HepG2 (cell line): Measurements from ENCODE around the gene PIGBOS1. TPM values are rescaled to one million over a fixed set of nuclear protein-coding genes. Genes with fewer than 3 reads are reported as not detected.

Experiments
- CREB1 ChIP-seq, 2 experiments: fragments of 450-650 bp in 1 of 2; IDR thresholded peaks; 2 replicates each; pipeline ENCODE4 v1.6.1; 2016 to 2017; ENCODE audit warnings: control low read depth in 1 of 2, mild to moderate bottlenecking in 1 of 2, missing compliant biosample characterization in 1 of 2, missing genetic modification characterization in 1 of 2
- KLF13 ChIP-seq: sonication (generic); formaldehyde crosslinking; IDR thresholded peaks from 2 replicates; pipeline ENCODE4 v1.4.0; 2020; ENCODE audit warnings: mild to moderate bottlenecking, missing genetic modification reagents
- MTF2 ChIP-seq: sonication (generic); formaldehyde crosslinking; IDR thresholded peaks from 2 replicates; pipeline ENCODE4 v1.5.0; 2020; ENCODE audit warnings: missing genetic modification reagents, borderline replicate concordance
- POLR2AphosphoS2 ChIP-seq: IDR thresholded peaks from 2 replicates; pipeline ENCODE4 v1.6.1; 2011; ENCODE audit warnings: low read depth, low read length, improper control_type of control experiment
- RXRB ChIP-seq: IDR thresholded peaks from 2 replicates; pipeline ENCODE4 v1.6.1; 2016; ENCODE audit warnings: borderline replicate concordance, missing genetic modification reagents, missing compliant biosample characterization
- SAP130 ChIP-seq: IDR thresholded peaks from 2 replicates; pipeline ENCODE4 v1.6.1; 2016; ENCODE audit warnings: low read depth
- ZFP41 ChIP-seq: sonication (generic); formaldehyde crosslinking; IDR thresholded peaks from 2 replicates; pipeline ENCODE4 v1.4.0; 2020; ENCODE audit warnings: mild to moderate bottlenecking, missing genetic modification reagents, borderline replicate concordance
- ZFP62 ChIP-seq: sonication (generic); formaldehyde crosslinking; IDR thresholded peaks from 2 replicates; pipeline ENCODE4 v1.4.0; 2020; ENCODE audit warnings: missing genetic modification reagents
- ZKSCAN8 ChIP-seq: IDR thresholded peaks from 2 replicates; pipeline ENCODE4 v1.6.1; 2016; ENCODE audit warnings: borderline replicate concordance, missing genetic modification reagents, missing compliant biosample characterization
- ZNF205 ChIP-seq: IDR thresholded peaks from 2 replicates; pipeline ENCODE4 v1.6.1; 2018; ENCODE audit warnings: missing biosample characterization, missing genetic modification reagents
- ZNF333 ChIP-seq: sonication (generic); formaldehyde crosslinking; IDR thresholded peaks from 2 replicates; pipeline ENCODE4 v1.4.0; 2020; ENCODE audit warnings: mild to moderate bottlenecking, missing genetic modification reagents, borderline replicate concordance
- ZNF33A ChIP-seq: sonication (generic); formaldehyde crosslinking; IDR thresholded peaks from 2 replicates; pipeline ENCODE4 v1.5.1; 2020; ENCODE audit warnings: missing genetic modification reagents, mild to moderate bottlenecking, moderate library complexity, borderline replicate concordance
- ZNF34 ChIP-seq: sonication (generic); formaldehyde crosslinking; IDR thresholded peaks from 2 replicates; pipeline ENCODE4 v1.4.0; 2020; ENCODE audit warnings: mild to moderate bottlenecking, missing genetic modification reagents, borderline replicate concordance
- ZNF737 ChIP-seq: sonication (generic); formaldehyde crosslinking; IDR thresholded peaks from 2 replicates; pipeline ENCODE4 v1.5.0; 2020; ENCODE audit warnings: missing genetic modification reagents, mild to moderate bottlenecking, borderline replicate concordance
- ZNF792 ChIP-seq: IDR thresholded peaks from 2 replicates; pipeline ENCODE4 v1.6.1; 2016
- ZSCAN29 ChIP-seq: sonication (generic); formaldehyde crosslinking; conservative IDR thresholded peaks from 2 replicates; pipeline ENCODE4 v1.4.0; 2020; ENCODE audit warnings: mild to moderate bottlenecking, missing genetic modification reagents
- polyA plus RNA-seq, 8 experiments: library from polyadenylated mRNA; depleted of rRNA in 3 of 8; stranded (reverse) in 7 of 8; unstranded in 1 of 8; fragments of >200 nt; fragmentation: Illumina TruSeq in 4 of 8; extraction: Trizol in 4 of 8; gene quantifications; 2 replicates each; pipeline versions ENCODE4 v1.2.1 to v1.2.3, GENCODE V29; 2011 to 2016; ENCODE audit warnings: low read depth in 4 of 8, missing spikeins in 1 of 8, mixed read lengths in 1 of 8; ENCODE audit not compliant: insufficient read depth in 1 of 8
- total RNA-seq, 5 experiments: library from RNA; depleted of rRNA; stranded (reverse); fragments of >200 nt; fragmentation: Illumina TruSeq; extraction: Trizol; gene quantifications; 2 replicates each; pipeline ENCODE4 v1.2.3, GENCODE V29; 2016; ENCODE audit warnings: low read depth in 1 of 5
- TF ChIP-seq, protein P1 (sequence below): sonication (generic); formaldehyde crosslinking; IDR thresholded peaks from 2 replicates; pipeline ENCODE4 v1.4.0; 2020; ENCODE audit warnings: missing genetic modification reagents
- TF ChIP-seq, protein P2 (sequence below): sonication (generic); formaldehyde crosslinking; IDR thresholded peaks from 2 replicates; pipeline ENCODE4 v1.4.0; 2020; ENCODE audit warnings: missing genetic modification reagents
- TF ChIP-seq, protein P3 (sequence below): sonication (generic); formaldehyde crosslinking; IDR thresholded peaks from 2 replicates; pipeline ENCODE4 v1.8.0; 2023; ENCODE audit warnings: mild to moderate bottlenecking, missing genetic modification reagents
- TF ChIP-seq, protein P4 (sequence below): sonication (generic); formaldehyde crosslinking; IDR thresholded peaks from 2 replicates; pipeline ENCODE4 v1.8.0; 2022; ENCODE audit warnings: mild to moderate bottlenecking, missing genetic modification reagents, borderline replicate concordance

The PIGBOS1 gene
- total and polyA plus RNA-seq, 2 of the 13 experiments (the other 11 are each of a cell fraction or from before 2014, with no cell fraction given): 14.8 to 22.1 TPM

DNA sequence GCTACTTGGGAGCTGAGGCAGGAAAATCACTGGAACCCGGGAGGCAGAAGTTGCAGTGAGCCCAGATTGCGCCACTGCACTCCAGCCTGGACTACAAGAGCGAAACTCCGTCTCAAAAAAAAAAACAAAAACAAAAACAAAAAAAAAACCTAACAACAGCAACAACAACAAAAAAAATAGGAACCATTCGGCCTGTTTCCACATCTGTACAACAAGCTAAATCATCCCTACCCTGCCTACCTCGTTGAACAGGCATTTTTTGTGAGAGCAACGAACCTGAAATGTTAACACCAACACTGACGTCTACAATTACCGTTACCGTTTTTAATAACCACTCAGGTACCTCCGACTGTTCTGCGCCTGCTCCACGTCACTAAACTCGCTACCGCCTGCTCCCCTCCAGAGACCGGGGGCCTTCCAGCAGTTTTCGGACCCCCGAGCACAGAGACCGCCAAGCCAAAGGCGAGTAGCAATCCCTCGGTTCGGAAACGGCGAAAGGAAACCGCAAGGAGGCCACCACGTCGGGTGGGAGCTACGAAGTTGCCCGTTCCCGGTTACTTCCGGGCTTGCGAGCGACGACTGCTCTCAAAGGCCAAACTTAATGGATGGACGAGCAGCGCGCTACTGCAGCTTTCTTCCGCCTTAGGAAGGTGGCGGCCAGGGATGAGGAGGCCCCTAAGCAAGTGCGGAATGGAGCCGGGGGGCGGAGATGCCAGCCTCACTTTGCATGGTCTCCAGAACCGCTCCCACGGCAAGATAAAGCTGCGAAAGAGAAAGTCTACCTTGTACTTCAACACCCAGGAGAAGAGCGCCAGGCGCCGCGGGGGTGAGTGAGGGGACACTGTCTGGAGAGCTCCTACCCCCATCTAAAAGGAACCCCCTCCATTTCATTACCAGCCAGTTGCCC is at the start of gene PIGBOS1, which contains the start of gene PIGB (continued):
- no peak for TF ChIP-seq ZNF333
- 0 out of 2 replicates have a peak, but pooled peaks have one; percentile 59 for TF ChIP-seq POLR2AphosphoS2
- TF ChIP-seq, protein P1, sequence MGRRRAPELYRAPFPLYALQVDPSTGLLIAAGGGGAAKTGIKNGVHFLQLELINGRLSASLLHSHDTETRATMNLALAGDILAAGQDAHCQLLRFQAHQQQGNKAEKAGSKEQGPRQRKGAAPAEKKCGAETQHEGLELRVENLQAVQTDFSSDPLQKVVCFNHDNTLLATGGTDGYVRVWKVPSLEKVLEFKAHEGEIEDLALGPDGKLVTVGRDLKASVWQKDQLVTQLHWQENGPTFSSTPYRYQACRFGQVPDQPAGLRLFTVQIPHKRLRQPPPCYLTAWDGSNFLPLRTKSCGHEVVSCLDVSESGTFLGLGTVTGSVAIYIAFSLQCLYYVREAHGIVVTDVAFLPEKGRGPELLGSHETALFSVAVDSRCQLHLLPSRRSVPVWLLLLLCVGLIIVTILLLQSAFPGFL: no peak
- peak; percentile 94 for TF ChIP-seq SAP130 (CRISPR knock-in tag)
- TF ChIP-seq ZNF34 (CRISPR knock-in tag): peak; percentile 95; the same call in 1 of the 2 replicates
- peak; percentile 77 for TF ChIP-seq CREB1 (IDR thresholded peaks at IDR 0.05)
- TF ChIP-seq CREB1 (CRISPR knock-in tag; IDR thresholded peaks at IDR 0.05): peak; percentile 86
- 0 out of 2 replicates have a peak, but pooled peaks have one; percentile 33 for TF ChIP-seq MTF2 (CRISPR knock-in tag)
- TF ChIP-seq, protein P2, sequence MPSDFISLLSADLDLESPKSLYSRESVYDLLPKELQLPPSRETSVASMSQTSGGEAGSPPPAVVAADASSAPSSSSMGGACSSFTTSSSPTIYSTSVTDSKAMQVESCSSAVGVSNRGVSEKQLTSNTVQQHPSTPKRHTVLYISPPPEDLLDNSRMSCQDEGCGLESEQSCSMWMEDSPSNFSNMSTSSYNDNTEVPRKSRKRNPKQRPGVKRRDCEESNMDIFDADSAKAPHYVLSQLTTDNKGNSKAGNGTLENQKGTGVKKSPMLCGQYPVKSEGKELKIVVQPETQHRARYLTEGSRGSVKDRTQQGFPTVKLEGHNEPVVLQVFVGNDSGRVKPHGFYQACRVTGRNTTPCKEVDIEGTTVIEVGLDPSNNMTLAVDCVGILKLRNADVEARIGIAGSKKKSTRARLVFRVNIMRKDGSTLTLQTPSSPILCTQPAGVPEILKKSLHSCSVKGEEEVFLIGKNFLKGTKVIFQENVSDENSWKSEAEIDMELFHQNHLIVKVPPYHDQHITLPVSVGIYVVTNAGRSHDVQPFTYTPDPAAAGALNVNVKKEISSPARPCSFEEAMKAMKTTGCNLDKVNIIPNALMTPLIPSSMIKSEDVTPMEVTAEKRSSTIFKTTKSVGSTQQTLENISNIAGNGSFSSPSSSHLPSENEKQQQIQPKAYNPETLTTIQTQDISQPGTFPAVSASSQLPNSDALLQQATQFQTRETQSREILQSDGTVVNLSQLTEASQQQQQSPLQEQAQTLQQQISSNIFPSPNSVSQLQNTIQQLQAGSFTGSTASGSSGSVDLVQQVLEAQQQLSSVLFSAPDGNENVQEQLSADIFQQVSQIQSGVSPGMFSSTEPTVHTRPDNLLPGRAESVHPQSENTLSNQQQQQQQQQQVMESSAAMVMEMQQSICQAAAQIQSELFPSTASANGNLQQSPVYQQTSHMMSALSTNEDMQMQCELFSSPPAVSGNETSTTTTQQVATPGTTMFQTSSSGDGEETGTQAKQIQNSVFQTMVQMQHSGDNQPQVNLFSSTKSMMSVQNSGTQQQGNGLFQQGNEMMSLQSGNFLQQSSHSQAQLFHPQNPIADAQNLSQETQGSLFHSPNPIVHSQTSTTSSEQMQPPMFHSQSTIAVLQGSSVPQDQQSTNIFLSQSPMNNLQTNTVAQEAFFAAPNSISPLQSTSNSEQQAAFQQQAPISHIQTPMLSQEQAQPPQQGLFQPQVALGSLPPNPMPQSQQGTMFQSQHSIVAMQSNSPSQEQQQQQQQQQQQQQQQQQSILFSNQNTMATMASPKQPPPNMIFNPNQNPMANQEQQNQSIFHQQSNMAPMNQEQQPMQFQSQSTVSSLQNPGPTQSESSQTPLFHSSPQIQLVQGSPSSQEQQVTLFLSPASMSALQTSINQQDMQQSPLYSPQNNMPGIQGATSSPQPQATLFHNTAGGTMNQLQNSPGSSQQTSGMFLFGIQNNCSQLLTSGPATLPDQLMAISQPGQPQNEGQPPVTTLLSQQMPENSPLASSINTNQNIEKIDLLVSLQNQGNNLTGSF (CRISPR knock-in tag): no peak
- peak; percentile 85; the same call in 1 of the 2 replicates for TF ChIP-seq ZNF792 (CRISPR knock-in tag)
- TF ChIP-seq ZFP41 (CRISPR knock-in tag): no peak
- no peak for TF ChIP-seq KLF13 (CRISPR knock-in tag)
- peak; percentile 72 for TF ChIP-seq ZKSCAN8 (CRISPR knock-in tag)
- TF ChIP-seq, protein P3, sequence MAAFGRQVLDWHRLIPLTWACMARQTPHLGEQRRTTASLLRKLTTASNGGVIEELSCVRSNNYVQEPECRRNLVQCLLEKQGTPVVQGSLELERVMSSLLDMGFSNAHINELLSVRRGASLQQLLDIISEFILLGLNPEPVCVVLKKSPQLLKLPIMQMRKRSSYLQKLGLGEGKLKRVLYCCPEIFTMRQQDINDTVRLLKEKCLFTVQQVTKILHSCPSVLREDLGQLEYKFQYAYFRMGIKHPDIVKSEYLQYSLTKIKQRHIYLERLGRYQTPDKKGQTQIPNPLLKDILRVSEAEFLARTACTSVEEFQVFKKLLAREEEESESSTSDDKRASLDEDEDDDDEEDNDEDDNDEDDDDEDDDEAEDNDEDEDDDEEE (CRISPR knock-in tag): no peak
- TF ChIP-seq ZNF33A (CRISPR knock-in tag): no peak
- TF ChIP-seq ZSCAN29 (CRISPR knock-in tag): peak; percentile 88
- TF ChIP-seq RXRB (CRISPR knock-in tag): peak; percentile 57; the same call in 1 of the 2 replicates
- TF ChIP-seq ZNF737: no peak
- TF ChIP-seq ZFP62 (CRISPR knock-in tag): no peak
- TF ChIP-seq, protein P4, sequence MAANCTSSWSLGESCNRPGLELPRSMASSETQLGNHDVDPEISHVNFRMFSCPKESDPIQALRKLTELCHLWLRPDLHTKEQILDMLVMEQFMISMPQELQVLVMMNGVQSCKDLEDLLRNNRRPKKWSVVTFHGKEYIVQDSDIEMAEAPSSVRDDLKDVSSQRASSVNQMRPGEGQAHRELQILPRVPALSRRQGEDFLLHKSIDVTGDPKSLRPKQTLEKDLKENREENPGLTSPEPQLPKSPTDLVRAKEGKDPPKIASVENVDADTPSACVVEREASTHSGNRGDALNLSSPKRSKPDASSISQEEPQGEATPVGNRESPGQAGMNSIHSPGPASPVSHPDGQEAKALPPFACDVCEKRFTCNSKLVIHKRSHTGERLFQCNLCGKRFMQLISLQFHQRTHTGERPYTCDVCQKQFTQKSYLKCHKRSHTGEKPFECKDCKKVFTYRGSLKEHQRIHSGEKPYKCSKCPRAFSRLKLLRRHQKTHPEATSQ: no peak
- peak; percentile 72; the same call in 1 of the 2 replicates for TF ChIP-seq ZNF205
